ENCODE results near the gene IRF8.

The IRF8 gene

DNA sequence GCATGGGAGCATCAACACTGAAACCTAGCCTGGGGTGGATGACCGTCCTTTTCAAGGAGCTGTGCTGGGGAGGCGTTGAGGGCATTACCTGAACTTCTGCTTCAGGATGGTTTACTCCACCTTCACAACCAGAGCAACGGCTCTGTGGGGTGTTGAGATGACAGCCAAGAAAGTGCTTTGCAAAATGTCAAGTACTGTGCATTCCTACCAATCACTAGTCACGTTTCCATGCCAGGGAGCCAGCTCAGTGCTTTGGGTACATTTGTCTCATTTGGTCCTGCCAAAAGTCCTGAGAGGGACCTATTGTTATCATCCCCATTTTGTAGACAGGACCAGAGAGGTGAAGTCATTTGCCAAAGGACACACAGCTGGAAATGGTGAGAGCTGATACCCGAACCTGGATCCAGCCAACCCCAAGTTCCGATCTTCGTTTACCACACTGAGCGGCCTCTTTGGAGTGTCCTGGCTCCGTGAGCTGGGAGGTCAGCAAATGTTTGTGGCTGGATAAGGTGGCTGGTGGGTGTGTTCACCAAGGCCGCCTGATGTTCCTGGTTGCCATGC, 61.6 kb downstream of the IRF8 start:
- Mint-ChIP-seq H3K36me3 (no peaks in the 10 kb centered on the region), H3K9me3 (no peaks in the 10 kb centered on the region), H3K4me1 (peaks cover 7% of the 10 kb centered on the region), H3K4me3 (no peak overlapping the region), H3K27me3 (no peaks in the 10 kb centered on the region), H3K27ac (no peak overlapping the region)

DNA sequence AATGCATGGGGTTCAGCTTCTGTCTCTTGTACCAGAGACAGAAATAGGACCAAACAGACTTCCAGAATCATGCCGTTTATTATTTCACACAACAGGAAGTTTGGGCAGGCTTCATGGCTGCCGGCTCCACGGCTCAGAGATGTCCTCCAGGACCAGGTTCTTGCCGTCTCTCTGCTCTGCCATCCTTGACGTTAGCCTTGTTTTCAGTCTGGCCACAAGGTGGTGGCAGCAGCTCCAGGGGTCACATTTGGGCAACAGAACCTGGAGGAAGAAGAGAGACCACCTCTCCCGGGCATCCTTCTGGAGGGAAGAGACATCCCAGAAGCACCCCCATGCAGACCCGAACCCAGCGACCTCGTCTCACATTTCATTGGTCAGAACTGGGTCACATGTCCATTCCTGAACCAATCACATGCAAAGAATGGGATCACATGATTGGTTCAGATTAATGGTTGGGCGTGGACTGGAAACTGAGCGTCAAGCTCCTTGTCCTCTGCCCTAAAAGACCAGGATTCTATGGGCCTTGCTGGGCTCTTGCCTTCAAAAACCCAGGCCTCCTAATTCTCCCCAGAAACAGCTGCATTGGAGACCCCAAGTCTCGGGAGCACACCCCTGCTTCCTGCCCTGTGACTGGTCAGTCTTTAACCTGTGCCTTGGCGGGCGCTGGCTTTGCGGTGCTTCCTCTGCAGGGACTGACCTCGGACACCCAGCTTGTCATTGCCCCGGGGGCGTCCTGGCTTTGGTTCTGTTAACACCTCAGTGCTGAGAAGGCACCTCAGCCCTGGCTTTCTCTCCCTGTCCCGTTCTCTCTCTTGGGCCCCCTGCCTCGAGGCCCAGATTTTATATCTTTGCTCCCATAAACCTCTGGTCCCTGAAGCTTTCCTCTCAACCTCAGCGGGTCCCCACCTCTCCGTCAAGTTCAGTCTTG, 63.3 kb downstream of the IRF8 start:
- Mint-ChIP-seq H3K4me1 (no peaks in the 10 kb centered on the region), H3K4me3 (no peak overlapping the region), H3K27ac (no peak overlapping the region), H3K36me3 (no peaks in the 10 kb centered on the region), H3K27me3 (no peaks in the 10 kb centered on the region), H3K9me3 (no peaks in the 10 kb centered on the region)

- Mint-ChIP-seq H3K4me1 (peaks cover 6% of the 10 kb centered on the region), H3K27me3 (no peaks in the 10 kb centered on the region), H3K36me3 (no peaks in the 10 kb centered on the region), H3K4me3 (no peak overlapping the region), H3K27ac (no peak overlapping the region), H3K9me3 (no peaks in the 10 kb centered on the region)
Measured at GRCh38 chr16:85963753-85964285, 64.9 kb downstream of the IRF8 start.

DNA sequence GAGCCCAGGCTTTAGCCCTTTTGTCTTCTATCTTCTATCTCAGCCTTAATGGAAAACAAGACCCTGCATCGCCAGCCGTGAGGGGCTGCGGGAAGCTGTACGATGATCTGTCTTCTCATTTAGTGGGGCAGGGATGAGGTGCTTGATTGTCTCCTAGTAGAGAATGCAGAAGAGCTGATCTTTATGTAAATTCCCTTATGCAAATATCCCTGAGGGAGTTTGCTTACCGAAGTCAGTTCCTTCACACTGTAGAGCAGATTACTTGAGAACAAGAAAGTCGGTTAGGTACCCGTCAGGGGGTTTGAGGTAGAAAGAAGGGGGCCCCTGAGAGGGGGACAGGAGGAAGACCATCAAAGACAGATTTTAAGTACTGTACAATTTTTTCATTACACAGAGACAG, 66.2 kb downstream of the IRF8 start:
- Mint-ChIP-seq H3K27ac (no peak overlapping the region), H3K4me1 (peaks cover 18% of the 10 kb centered on the region), H3K36me3 (no peaks in the 10 kb centered on the region), H3K27me3 (no peaks in the 10 kb centered on the region), H3K9me3 (no peaks in the 10 kb centered on the region), H3K4me3 (no peak overlapping the region)

DNA sequence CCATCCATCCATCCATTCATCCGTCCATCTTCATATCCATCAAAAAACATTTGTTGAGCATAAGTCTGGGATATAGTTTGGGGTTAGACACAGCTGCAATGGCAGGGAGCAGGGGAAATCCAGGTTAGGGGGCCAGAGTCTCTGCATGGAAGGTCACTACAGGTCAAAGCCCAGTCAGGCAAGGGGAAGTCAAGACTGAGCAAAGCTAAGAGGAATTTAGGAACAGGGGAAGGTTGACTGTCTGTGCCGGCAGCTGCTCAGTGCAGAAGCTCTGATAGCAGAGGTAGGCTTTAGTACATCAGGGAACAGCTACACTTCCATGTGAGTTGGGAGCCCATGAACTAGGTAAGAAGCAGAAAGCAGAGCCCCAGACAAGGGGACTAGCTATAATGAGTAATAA, 68.1 kb downstream of the IRF8 start:
- Mint-ChIP-seq H3K4me3 (no peak overlapping the region), H3K9me3 (no peaks in the 10 kb centered on the region), H3K36me3 (no peaks in the 10 kb centered on the region), H3K27ac (no peak overlapping the region), H3K4me1 (peaks cover 25% of the 10 kb centered on the region), H3K27me3 (no peaks in the 10 kb centered on the region)

GRCh38 chr16:85968041-85968920, 69.3 kb downstream of the IRF8 start:
- Mint-ChIP-seq H3K4me1 (peaks cover 26% of the 10 kb centered on the region), H3K4me3 (no peak overlapping the region), H3K27ac (peak overlapping the region; percentile 53), H3K9me3 (no peaks in the 10 kb centered on the region), H3K36me3 (no peaks in the 10 kb centered on the region), H3K27me3 (no peaks in the 10 kb centered on the region)

- no peaks in the 10 kb centered on the region for H3K36me3 Mint-ChIP-seq
- peaks cover 26% of the 10 kb centered on the region for H3K4me1 Mint-ChIP-seq
- peak overlapping the region; percentile 30 for H3K4me3 Mint-ChIP-seq
- H3K27me3 Mint-ChIP-seq, result no peaks in the 10 kb centered on the region
- no peaks in the 10 kb centered on the region for H3K9me3 Mint-ChIP-seq
- H3K27ac Mint-ChIP-seq, result peak overlapping the region; percentile 48
Measured at GRCh38 chr16:85969159-85969558, 70.2 kb downstream of the IRF8 start.

- peaks cover 26% of the 10 kb centered on the region for H3K4me1 Mint-ChIP-seq
Measured at GRCh38 chr16:85969591-85969990, 70.6 kb downstream of the IRF8 start.

DNA sequence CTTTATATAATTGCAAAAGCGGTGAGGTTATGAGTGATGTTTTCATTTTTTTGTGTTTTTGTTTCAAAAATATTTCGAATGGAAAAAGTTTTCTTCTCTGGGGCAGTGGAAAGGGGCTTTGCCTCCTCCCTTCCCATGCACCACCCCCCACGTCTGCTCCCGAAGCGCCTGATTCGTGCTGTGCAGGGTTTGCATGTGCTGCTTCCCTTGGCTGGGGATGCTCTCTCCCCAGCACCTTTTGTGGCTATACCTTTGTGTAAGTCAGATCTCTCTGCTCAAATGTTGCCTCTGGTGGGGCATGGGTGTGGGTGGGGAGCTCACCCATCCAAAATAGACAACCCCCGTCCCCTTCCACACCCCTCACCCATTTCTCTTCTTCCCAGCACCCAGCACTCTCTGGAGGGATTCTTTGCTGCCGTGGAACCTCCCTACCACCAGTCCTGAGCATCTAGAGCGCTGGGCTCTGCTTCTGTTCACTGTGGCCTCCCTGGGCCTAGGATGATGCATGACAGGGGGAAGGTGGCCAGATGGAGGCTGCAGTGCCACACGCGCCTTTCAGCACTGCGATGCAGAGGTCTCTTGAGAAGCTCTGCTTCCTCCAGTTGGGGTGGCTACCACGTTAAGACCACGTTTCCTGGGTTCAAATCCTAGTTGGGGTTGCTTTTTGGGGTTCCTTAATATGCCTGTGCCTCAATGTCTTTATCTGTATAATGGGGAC, 71.2 kb downstream of the IRF8 start:
- no peaks in the 10 kb centered on the region for H3K27me3 Mint-ChIP-seq
- H3K27ac Mint-ChIP-seq, result no peak overlapping the region
- no peak overlapping the region for H3K4me3 Mint-ChIP-seq
- H3K36me3 Mint-ChIP-seq, result no peaks in the 10 kb centered on the region
- peaks cover 26% of the 10 kb centered on the region for H3K4me1 Mint-ChIP-seq
- no peaks in the 10 kb centered on the region for H3K9me3 Mint-ChIP-seq

More at GRCh38 chr16:85969591-85969990, 70.6 kb downstream of the IRF8 start:
- Mint-ChIP-seq H3K27me3 (no peaks in the 10 kb centered on the region), H3K36me3 (no peaks in the 10 kb centered on the region), H3K4me3 (no peak overlapping the region), H3K9me3 (no peaks in the 10 kb centered on the region), H3K27ac (no peak overlapping the region)

DNA sequence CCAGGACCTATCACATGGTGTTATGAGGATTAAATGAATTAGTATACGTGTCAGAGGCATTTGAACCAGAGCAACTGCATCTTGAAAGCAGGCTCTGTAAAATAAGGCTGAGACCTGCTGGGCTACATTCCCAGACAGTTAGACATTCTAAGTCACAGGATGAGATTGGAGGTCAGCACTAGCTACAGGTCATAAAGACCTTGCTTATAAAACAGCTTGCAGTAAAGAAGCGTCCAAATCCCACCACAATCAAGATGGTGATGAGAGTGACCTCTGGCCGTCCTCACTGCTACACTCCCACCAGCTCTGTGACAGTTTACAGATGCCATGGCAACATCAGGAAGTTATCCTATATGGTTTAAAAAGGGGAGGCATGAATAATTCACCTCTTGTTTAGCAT, 71.8 kb downstream of the IRF8 start:
- Mint-ChIP-seq H3K27ac (no peak overlapping the region), H3K27me3 (no peaks in the 10 kb centered on the region), H3K9me3 (no peaks in the 10 kb centered on the region), H3K4me3 (no peak overlapping the region), H3K36me3 (no peaks in the 10 kb centered on the region), H3K4me1 (peaks cover 26% of the 10 kb centered on the region)

Measured in activated naive CD4-positive, alpha-beta T cell treated with anti-CD3 and anti-CD28 coated beads, Interleukin-2, amount 50 U/mL, for 24 hours (primary cell).